Measurements from ENCODE around the gene OSBPL2. TPM values are rescaled to one million over a fixed set of nuclear protein-coding genes. Genes with fewer than 3 reads are reported as not detected.

The OSBPL2 gene
- total RNA-seq, 1 experiment from 2014 or later, result 49.5 TPM

DNA sequence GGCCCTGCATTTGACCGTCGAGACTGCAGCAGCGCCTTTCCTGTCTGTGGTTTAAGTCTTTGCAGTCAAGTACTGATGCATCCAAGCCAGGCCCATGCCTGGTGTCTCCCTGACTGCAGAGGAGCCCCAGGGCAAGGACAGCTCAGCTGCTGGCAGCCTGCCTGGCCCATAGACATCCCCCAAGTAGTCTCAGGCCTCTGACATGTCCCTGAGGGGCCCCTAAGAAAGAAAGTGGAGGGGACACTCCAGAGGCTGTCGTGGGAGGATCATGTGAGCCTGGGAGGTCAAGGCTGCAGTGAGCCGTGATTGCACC is 36.3 kb upstream of the OSBPL2 start (continued):
- TF ChIP-seq, protein P1, sequence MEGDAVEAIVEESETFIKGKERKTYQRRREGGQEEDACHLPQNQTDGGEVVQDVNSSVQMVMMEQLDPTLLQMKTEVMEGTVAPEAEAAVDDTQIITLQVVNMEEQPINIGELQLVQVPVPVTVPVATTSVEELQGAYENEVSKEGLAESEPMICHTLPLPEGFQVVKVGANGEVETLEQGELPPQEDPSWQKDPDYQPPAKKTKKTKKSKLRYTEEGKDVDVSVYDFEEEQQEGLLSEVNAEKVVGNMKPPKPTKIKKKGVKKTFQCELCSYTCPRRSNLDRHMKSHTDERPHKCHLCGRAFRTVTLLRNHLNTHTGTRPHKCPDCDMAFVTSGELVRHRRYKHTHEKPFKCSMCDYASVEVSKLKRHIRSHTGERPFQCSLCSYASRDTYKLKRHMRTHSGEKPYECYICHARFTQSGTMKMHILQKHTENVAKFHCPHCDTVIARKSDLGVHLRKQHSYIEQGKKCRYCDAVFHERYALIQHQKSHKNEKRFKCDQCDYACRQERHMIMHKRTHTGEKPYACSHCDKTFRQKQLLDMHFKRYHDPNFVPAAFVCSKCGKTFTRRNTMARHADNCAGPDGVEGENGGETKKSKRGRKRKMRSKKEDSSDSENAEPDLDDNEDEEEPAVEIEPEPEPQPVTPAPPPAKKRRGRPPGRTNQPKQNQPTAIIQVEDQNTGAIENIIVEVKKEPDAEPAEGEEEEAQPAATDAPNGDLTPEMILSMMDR (IDR thresholded peaks at IDR 0.05), result no peak
- TF ChIP-seq, protein P2, sequence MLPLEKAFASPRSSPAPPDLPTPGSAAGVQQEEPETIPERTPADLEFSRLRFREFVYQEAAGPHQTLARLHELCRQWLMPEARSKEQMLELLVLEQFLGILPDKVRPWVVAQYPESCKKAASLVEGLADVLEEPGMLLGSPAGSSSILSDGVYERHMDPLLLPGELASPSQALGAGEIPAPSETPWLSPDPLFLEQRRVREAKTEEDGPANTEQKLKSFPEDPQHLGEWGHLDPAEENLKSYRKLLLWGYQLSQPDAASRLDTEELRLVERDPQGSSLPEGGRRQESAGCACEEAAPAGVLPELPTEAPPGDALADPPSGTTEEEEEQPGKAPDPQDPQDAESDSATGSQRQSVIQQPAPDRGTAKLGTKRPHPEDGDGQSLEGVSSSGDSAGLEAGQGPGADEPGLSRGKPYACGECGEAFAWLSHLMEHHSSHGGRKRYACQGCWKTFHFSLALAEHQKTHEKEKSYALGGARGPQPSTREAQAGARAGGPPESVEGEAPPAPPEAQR (CRISPR knock-in tag; IDR thresholded peaks at IDR 0.05), result no peak
- TF ChIP-seq ZNF232 (CRISPR knock-in tag; IDR thresholded peaks at IDR 0.05) (no peak), TEAD4 (CRISPR knock-in tag; IDR thresholded peaks at IDR 0.05) (no peak), MYBL2 (CRISPR knock-in tag; IDR thresholded peaks at IDR 0.05) (no peak), JUN (CRISPR knock-in tag; IDR thresholded peaks at IDR 0.05) (no peak)
- TF ChIP-seq, protein P3, sequence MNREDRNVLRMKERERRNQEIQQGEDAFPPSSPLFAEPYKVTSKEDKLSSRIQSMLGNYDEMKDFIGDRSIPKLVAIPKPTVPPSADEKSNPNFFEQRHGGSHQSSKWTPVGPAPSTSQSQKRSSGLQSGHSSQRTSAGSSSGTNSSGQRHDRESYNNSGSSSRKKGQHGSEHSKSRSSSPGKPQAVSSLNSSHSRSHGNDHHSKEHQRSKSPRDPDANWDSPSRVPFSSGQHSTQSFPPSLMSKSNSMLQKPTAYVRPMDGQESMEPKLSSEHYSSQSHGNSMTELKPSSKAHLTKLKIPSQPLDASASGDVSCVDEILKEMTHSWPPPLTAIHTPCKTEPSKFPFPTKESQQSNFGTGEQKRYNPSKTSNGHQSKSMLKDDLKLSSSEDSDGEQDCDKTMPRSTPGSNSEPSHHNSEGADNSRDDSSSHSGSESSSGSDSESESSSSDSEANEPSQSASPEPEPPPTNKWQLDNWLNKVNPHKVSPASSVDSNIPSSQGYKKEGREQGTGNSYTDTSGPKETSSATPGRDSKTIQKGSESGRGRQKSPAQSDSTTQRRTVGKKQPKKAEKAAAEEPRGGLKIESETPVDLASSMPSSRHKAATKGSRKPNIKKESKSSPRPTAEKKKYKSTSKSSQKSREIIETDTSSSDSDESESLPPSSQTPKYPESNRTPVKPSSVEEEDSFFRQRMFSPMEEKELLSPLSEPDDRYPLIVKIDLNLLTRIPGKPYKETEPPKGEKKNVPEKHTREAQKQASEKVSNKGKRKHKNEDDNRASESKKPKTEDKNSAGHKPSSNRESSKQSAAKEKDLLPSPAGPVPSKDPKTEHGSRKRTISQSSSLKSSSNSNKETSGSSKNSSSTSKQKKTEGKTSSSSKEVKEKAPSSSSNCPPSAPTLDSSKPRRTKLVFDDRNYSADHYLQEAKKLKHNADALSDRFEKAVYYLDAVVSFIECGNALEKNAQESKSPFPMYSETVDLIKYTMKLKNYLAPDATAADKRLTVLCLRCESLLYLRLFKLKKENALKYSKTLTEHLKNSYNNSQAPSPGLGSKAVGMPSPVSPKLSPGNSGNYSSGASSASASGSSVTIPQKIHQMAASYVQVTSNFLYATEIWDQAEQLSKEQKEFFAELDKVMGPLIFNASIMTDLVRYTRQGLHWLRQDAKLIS (CRISPR knock-in tag; IDR thresholded peaks at IDR 0.05; ENCODE audit: borderline replicate concordance), result no peak
- TF ChIP-seq, protein P4, sequence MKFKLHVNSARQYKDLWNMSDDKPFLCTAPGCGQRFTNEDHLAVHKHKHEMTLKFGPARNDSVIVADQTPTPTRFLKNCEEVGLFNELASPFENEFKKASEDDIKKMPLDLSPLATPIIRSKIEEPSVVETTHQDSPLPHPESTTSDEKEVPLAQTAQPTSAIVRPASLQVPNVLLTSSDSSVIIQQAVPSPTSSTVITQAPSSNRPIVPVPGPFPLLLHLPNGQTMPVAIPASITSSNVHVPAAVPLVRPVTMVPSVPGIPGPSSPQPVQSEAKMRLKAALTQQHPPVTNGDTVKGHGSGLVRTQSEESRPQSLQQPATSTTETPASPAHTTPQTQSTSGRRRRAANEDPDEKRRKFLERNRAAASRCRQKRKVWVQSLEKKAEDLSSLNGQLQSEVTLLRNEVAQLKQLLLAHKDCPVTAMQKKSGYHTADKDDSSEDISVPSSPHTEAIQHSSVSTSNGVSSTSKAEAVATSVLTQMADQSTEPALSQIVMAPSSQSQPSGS (CRISPR knock-in tag; IDR thresholded peaks at IDR 0.05; ENCODE audit: borderline replicate concordance, low read depth), result no peak

DNA sequence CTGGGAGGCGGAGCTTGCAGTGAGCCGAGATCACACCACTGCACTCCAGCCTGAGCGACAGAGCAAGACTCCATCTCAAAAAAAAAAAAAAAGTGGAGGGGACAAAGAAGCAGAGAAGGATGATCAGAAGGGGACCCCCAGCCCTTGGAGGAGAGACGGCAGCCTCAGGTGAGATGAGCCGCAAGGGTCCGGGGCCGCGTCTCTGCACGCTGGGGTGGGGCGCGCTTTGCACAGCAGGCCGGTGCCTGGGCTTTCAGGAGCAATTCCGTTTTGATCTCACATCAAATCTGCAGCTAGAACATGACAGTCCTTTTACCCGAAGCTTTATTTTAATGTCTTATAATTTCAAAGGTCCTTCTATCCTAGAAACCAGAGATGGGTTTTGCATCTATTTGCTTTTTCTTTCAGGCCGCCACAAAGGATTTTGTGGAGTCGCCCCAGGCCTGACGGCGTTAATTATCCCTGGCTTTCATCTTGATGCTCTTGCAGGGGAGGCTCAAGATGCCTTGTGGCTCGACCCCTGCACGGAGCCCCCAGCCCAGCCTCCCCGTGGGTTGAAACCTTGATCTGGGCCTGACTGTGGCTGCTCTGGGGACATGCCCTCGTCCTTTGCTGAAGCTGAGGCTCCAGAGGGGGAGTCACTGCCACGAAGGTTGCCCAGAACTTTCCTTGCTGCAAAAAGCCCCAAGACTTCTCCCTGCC is 35.5 kb upstream of the OSBPL2 start:
- Mint-ChIP-seq H3K27ac (no peak overlapping the region; the same call in 1 of the 2 replicates), H3K4me3 (no peak overlapping the region), H3K36me3 (peaks cover 39% of the 10 kb centered on the region), H3K9me3 (no peaks in the 10 kb centered on the region), H3K4me1 (no peaks in the 10 kb centered on the region), H3K27me3 (ENCODE audit: low read depth) (no peaks in the 10 kb centered on the region)
- ATAC-seq (no peak), DNase-seq (ENCODE audit: low spot score) (no peak)
- no peak for TF ChIP-seq ETV6 (CRISPR knock-in tag; IDR thresholded peaks at IDR 0.05)
- TF ChIP-seq GRHL2 (CRISPR knock-in tag; IDR thresholded peaks at IDR 0.05; ENCODE audit: insufficient replicate concordance, severe bottlenecking), result no peak
- CTCF ChIA-PET, result no interaction called here
- POLR2A ChIA-PET, result no interaction called here

DNA sequence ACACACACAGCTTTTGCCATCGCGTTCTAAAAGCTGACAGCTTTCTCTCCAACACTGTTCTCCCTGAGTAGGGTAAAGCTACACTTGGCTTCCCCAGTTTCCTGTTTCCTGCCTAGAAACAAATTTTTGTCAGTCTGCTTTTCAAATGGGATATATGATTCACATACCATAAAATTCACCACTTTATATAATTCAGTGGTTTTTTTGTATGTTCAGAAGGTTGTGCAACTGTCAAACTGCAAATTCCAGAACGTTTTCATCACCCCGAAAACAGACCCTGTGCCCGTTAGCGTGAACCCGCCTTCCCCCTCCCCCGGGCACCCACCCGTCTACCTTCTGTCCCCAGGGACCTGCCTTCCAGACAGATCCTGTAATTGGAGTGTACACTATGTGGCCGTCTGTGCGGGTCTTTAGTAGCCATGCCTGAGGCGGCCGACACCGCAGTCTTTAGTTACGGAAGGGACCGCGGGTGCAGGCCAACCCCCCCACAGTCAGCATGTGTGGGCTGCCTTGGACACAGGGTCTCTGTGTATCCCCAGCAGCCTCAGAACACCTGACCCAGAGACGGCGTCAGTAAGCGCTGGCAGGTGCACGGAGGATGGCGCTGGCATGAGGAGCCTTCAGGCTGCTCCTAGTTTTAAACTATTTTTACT is 34.8 kb upstream of the OSBPL2 start:
- ATAC-seq (no peak), DNase-seq (ENCODE audit: low spot score) (no peak)
- no peak overlapping the region for H3K4me3 Mint-ChIP-seq
- H3K36me3 Mint-ChIP-seq, result peaks cover 38% of the 10 kb centered on the region
- H3K4me1 Mint-ChIP-seq, result no peaks in the 10 kb centered on the region
- ChIA-PET POLR2A (no interaction called here), CTCF (no interaction called here)
- H3K27me3 Mint-ChIP-seq (ENCODE audit: low read depth), result no peaks in the 10 kb centered on the region
- TF ChIP-seq RELA (CRISPR knock-in tag; IDR thresholded peaks at IDR 0.05; ENCODE audit: borderline replicate concordance), result no peak
- peak overlapping the region; percentile 43 for H3K27ac Mint-ChIP-seq
- no peaks in the 10 kb centered on the region for H3K9me3 Mint-ChIP-seq

Data from WTC11 (cell line).